GM23338 (cell line): Measurements from ENCODE around the gene PARP14.
"Not testable (repeated sequence)": the region's sequence is repeated elsewhere in the genome, so short reads cannot be mapped to it uniquely, and the experiment has no call there.

ENCODE experiments used
- CREB1 ChIP-seq: fragments of 250-450 bp; sonication (Bioruptor Pico); IDR thresholded peaks from 2 replicates; pipeline ENCODE4 v1.5.0; 2020; ENCODE audit warnings: low read depth, mild to moderate bottlenecking, moderate library complexity
- CTCF ChIP-seq, 2 experiments: fragments of 200-600 bp in 1 of 2; sonication (generic) in 1 of 2; conservative IDR thresholded peaks; 2 replicates each; pipeline versions ENCODE4 v1.5.1 to v1.6.1; 2016 to 2017; ENCODE audit warnings: antibody characterized with exemption in 2 of 2, low read depth in 2 of 2, mild to moderate bottlenecking in 2 of 2, moderate library complexity in 1 of 2
- POLR2AphosphoS5 ChIP-seq: IDR thresholded peaks from 2 replicates; pipeline ENCODE4 v1.6.1; 2016; ENCODE audit warnings: antibody characterized with exemption, low read depth
- REST ChIP-seq: IDR thresholded peaks from one replicate; pipeline ENCODE4 v1.6.1; 2018; ENCODE audit warnings: antibody characterized with exemption; ENCODE audit not compliant: unreplicated experiment
- ZNF114 ChIP-seq: fragments of 250-450 bp; sonication (Bioruptor Pico); IDR thresholded peaks from 2 replicates; pipeline ENCODE4 v1.5.0; 2020; ENCODE audit warnings: mild to moderate bottlenecking, moderate library complexity

DNA sequence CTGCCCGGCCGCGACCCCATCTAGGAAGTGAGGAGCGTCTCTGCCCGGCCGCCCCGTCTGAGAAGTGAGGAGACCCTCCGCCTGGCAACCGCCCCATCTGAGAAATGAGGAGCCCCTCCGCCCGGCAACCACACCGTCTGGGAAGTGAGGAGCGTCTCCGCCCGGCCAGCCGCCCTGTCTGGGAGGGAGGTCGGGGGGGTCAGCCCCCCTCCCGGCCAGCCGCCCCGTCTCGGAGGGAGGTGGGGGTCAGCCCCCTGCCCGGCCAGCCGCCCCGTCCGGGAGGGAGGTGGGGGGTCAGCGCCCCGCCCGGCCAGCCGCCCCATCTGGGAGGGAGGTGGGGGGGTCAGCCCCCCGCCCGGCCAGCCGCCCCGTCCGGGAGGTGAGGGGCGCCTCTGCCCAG is 66.7 kb downstream of the PARP14 start:
- TF ChIP-seq CTCF (conservative IDR thresholded peaks at IDR 0.05; ENCODE audit: low read depth in 2 of 2); CREB1; REST; ZNF114 (CRISPR knock-in tag); POLR2AphosphoS5: not testable (repeated sequence)
